GM12878 (cell line): ENCODE data around the gene ADAMTSL1.

Source experiments
- GABPA ChIP-seq: IDR thresholded peaks from 2 replicates; pipeline ENCODE4 v1.6.1; 2014; ENCODE audit warnings: antibody characterized with exemption, low read depth, mild to moderate bottlenecking, inconsistent platforms
- SMARCA5 ChIP-seq: fragments of 450-650 bp; IDR thresholded peaks from 2 replicates; pipeline ENCODE4 v1.6.1; 2017; ENCODE audit warnings: mild to moderate bottlenecking
- SP1 ChIP-seq: IDR thresholded peaks from one replicate; pipeline ENCODE4 v1.6.1; 2011; ENCODE audit warnings: low read depth, low read length
- SRF ChIP-seq, 2 experiments: IDR thresholded peaks; 2 replicates each; pipeline ENCODE4 v1.6.1; 2011; ENCODE audit warnings: low read depth in 2 of 2, low read length in 2 of 2, mild to moderate bottlenecking in 1 of 2, moderate library complexity in 1 of 2
- WRNIP1 ChIP-seq: IDR thresholded peaks from 2 replicates; pipeline ENCODE4 v1.6.1; 2011; ENCODE audit warnings: low read depth, low read length, improper control_type of control experiment, borderline replicate concordance
- ZNF687 ChIP-seq: fragments of 450-650 bp; IDR thresholded peaks from 2 replicates; pipeline ENCODE4 v1.6.1; 2017; ENCODE audit warnings: mild to moderate bottlenecking, moderate library complexity

GRCh38 chr9:18689921-18690320 lies 216.0 kb downstream of the ADAMTSL1 start:
- TF ChIP-seq SMARCA5 (no peak), SP1 (no peak), WRNIP1 (no peak), ZNF687 (no peak), SRF (IDR thresholded peaks at IDR 0.05; ENCODE audit: low read depth in 2 of 2, low read length in 2 of 2) (no peak), GABPA (no peak)
